ENCODE results near the gene ADAMTS2.

Gene ADAMTS2

GRCh38 chr5:179135441-179136215 is 209.6 kb downstream of the ADAMTS2 start:
- Histone ChIP-seq H3K79me2 (ENCODE audit: insufficient read depth, low read length) (no peaks in the 10 kb centered on the region), H3K9me3 (ENCODE audit: low read length) (no peaks in the 10 kb centered on the region), H3K27me3 (ENCODE audit: insufficient read depth, low read length) (no peaks in the 10 kb centered on the region), H3K4me1 (ENCODE audit: insufficient read depth, low read length, severe bottlenecking) (no peaks in the 10 kb centered on the region), H4K20me1 (ENCODE audit: insufficient read depth, low read length) (no peaks in the 10 kb centered on the region), H3K4me2 (ENCODE audit: low read length) (no peak overlapping the region), H3K27ac (ENCODE audit: low read depth, low read length, poor library complexity, severe bottlenecking) (no peak overlapping the region), H3K4me3 (ENCODE audit: low read depth, low read length, poor library complexity, severe bottlenecking) (no peak overlapping the region), H3K9me2 (ENCODE audit: low read depth, low read length) (no peaks in the 10 kb centered on the region), H3K36me3 (ENCODE audit: insufficient read depth, low read length) (no peaks in the 10 kb centered on the region), H3F3A (ENCODE audit: insufficient read depth, low read length) (no peaks in the 10 kb centered on the region), H2AFZ (ENCODE audit: low read length) (no peak overlapping the region), H3K9ac (ENCODE audit: low read length) (no peak overlapping the region)
- TF ChIP-seq, protein P1, sequence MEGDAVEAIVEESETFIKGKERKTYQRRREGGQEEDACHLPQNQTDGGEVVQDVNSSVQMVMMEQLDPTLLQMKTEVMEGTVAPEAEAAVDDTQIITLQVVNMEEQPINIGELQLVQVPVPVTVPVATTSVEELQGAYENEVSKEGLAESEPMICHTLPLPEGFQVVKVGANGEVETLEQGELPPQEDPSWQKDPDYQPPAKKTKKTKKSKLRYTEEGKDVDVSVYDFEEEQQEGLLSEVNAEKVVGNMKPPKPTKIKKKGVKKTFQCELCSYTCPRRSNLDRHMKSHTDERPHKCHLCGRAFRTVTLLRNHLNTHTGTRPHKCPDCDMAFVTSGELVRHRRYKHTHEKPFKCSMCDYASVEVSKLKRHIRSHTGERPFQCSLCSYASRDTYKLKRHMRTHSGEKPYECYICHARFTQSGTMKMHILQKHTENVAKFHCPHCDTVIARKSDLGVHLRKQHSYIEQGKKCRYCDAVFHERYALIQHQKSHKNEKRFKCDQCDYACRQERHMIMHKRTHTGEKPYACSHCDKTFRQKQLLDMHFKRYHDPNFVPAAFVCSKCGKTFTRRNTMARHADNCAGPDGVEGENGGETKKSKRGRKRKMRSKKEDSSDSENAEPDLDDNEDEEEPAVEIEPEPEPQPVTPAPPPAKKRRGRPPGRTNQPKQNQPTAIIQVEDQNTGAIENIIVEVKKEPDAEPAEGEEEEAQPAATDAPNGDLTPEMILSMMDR (IDR thresholded peaks at IDR 0.05; ENCODE audit: low read length), result no peak
- no peak for TF ChIP-seq EZH2 (IDR thresholded peaks at IDR 0.05; ENCODE audit: borderline replicate concordance, low read length)

DNA sequence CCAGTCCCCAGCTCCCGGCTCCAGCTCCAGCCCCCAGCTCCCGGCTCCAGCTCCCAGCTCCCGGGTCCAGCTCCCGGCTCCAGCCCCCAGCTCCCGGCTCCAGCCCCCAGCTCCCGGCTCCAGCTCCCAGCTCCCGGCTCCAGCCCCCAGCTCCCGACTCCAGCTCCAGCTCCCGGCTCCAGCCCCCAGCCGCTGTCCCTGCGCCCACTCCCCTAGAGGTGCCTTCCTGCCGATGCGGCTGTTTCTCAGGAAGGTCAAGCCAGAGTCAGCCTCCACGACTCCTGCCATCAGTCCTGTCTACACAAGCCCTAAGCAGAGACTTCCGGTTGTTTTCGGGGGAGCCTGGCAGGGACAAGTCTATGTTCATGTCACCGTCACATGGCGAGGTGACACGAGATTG is 210.3 kb downstream of the ADAMTS2 start:
- TF ChIP-seq, protein P1 (IDR thresholded peaks at IDR 0.05; ENCODE audit: low read length), result no peak
- no peak for TF ChIP-seq EZH2 (IDR thresholded peaks at IDR 0.05; ENCODE audit: borderline replicate concordance, low read length)
- Histone ChIP-seq H3K9me2 (ENCODE audit: low read depth, low read length) (no peaks in the 10 kb centered on the region), H4K20me1 (ENCODE audit: insufficient read depth, low read length) (no peaks in the 10 kb centered on the region), H2AFZ (ENCODE audit: low read length) (no peak overlapping the region), H3K9ac (ENCODE audit: low read length) (no peak overlapping the region), H3F3A (ENCODE audit: insufficient read depth, low read length) (no peaks in the 10 kb centered on the region), H3K79me2 (ENCODE audit: insufficient read depth, low read length) (no peaks in the 10 kb centered on the region), H3K4me1 (ENCODE audit: insufficient read depth, low read length, severe bottlenecking) (no peaks in the 10 kb centered on the region), H3K27ac (ENCODE audit: low read depth, low read length, poor library complexity, severe bottlenecking) (no peak overlapping the region), H3K4me3 (ENCODE audit: low read depth, low read length, poor library complexity, severe bottlenecking) (no peak overlapping the region), H3K4me2 (ENCODE audit: low read length) (no peak overlapping the region), H3K27me3 (ENCODE audit: insufficient read depth, low read length) (no peaks in the 10 kb centered on the region), H3K36me3 (ENCODE audit: insufficient read depth, low read length) (no peaks in the 10 kb centered on the region), H3K9me3 (ENCODE audit: low read length) (no peaks in the 10 kb centered on the region)

- H3K9me3 ChIP-seq (ENCODE audit: low read length), result no peaks in the 10 kb centered on the region
- TF ChIP-seq, protein P1 (IDR thresholded peaks at IDR 0.05; ENCODE audit: low read length), result no peak
- H3K4me1 ChIP-seq (ENCODE audit: insufficient read depth, low read length, severe bottlenecking), result no peaks in the 10 kb centered on the region
- no peaks in the 10 kb centered on the region for H3K79me2 ChIP-seq (ENCODE audit: insufficient read depth, low read length)
- H3K27me3 ChIP-seq (ENCODE audit: insufficient read depth, low read length), result no peaks in the 10 kb centered on the region
- H3K27ac ChIP-seq (ENCODE audit: low read depth, low read length, poor library complexity, severe bottlenecking), result no peak overlapping the region
- H3K9me2 ChIP-seq (ENCODE audit: low read depth, low read length), result no peaks in the 10 kb centered on the region
- no peaks in the 10 kb centered on the region for H3K36me3 ChIP-seq (ENCODE audit: insufficient read depth, low read length)
- no peak overlapping the region for H3K9ac ChIP-seq (ENCODE audit: low read length)
- no peak overlapping the region for H3K4me3 ChIP-seq (ENCODE audit: low read depth, low read length, poor library complexity, severe bottlenecking)
- no peak overlapping the region for H3K4me2 ChIP-seq (ENCODE audit: low read length)
- H4K20me1 ChIP-seq (ENCODE audit: insufficient read depth, low read length), result no peaks in the 10 kb centered on the region
- H3F3A ChIP-seq (ENCODE audit: insufficient read depth, low read length), result no peaks in the 10 kb centered on the region
- no peak overlapping the region for H2AFZ ChIP-seq (ENCODE audit: low read length)
Measured at GRCh38 chr5:179134511-179134910, 210.8 kb downstream of the ADAMTS2 start.

All from OCI-LY1 (cell line).